Left lung (tissue), 14 donors: ENCODE data around the gene RAP2A. TPM values are rescaled to one million over a fixed set of nuclear protein-coding genes. Genes with fewer than 3 reads are reported as not detected.

Experiments used
- ATAC-seq: fragments of 200-7000 bp; cut with Tn5 transposase; one replicate; pipeline ENCODE4 v1.9.1; 2020; ENCODE audit warnings: moderate library complexity
- DNase-seq, 4 donors: peaks; one replicate each; pipeline ENCODE4 v3.0.0-alpha.2; 2013 to 2020
- H3K27ac ChIP-seq, 2 donors: fragments of 200-600 bp; sonication (generic) in 1 of 2; one replicate each; pipeline versions ENCODE4 v1.5.0 to v1.8.0; 2020 to 2021
- H3K27me3 ChIP-seq, 2 donors: fragments of 200-600 bp; sonication (generic) in 1 of 2; one replicate each; pipeline versions ENCODE4 v1.5.0 to v1.8.0; 2020 to 2021
- H3K36me3 ChIP-seq, 2 donors: fragments of 200-600 bp; sonication (generic) in 1 of 2; one replicate each; pipeline versions ENCODE4 v1.5.0 to v1.8.0; 2020 to 2021
- H3K4me1 ChIP-seq, 2 donors: fragments of 200-600 bp; one replicate each; pipeline ENCODE4 v1.8.0; 2021
- H3K4me3 ChIP-seq, 2 donors: fragments of 200-600 bp; sonication (generic) in 1 of 2; one replicate each; pipeline versions ENCODE4 v1.5.0 to v1.8.0; 2020 to 2021; ENCODE audit warnings: mild to moderate bottlenecking in 1 of 2
- H3K9me3 ChIP-seq, 2 donors: fragments of 200-600 bp; sonication (generic) in 1 of 2; one replicate each; pipeline versions ENCODE4 v1.5.0 to v1.8.0; 2020 to 2021
- intact Hi-C, 2 donors: fragments of 100-400 bp; cut with DNase I; formaldehyde crosslinking; loops; one replicate each; pipeline versions ENCODE4 v1.11.2 to v1.14.2; 2022
- long read RNA-seq, 12 donors: library from polyadenylated mRNA in 2 of 12; unstranded in 2 of 12; transcript quantifications; one replicate each; pipeline ENCODE4 v2.0.0 and lab custom pipeline, GENCODE V29; 2019 to 2026
- polyA plus RNA-seq, 6 donors: library from polyadenylated mRNA; unstranded; fragments of 120-200 nt; gene quantifications; one replicate each; pipeline ENCODE4 v1.2.1, GENCODE V29; 2013; ENCODE audit not compliant: insufficient read length in 6 of 6
- total RNA-seq, 2 donors: library from RNA; stranded (reverse); fragmentation: NEBNext Ultra II Directional; extraction: Animal tissue kit (Norgen Biotek cat#: 25700); gene quantifications; one replicate each; pipeline ENCODE4 v1.2.1, GENCODE V29; 2021
- TF ChIP-seq, protein P1 (sequence below), 2 donors: fragments of 200-600 bp; sonication (generic) in 1 of 2; IDR thresholded peaks; one replicate each; pipeline versions ENCODE4 v1.5.0 to v1.8.0; 2021; ENCODE audit warnings: antibody characterized with exemption in 2 of 2
- donor health status: DM: no; HTN: yes; CAD: no.
- donor health status: DM: no; HTN: no; CAD: no.

RAP2A gene
- total RNA-seq = 10 to 100 TPM; 49.9 to 53.5 TPM
- polyA plus RNA-seq = 10 to 100 TPM; 44.7 to 50.9 (median 48.1) TPM
- long read RNA-seq, donor 1, full-length matches to known transcripts = 23 of 30 reads
- long read RNA-seq, donor 1, partial matches to known transcripts = 7 of 30 reads
- long read RNA-seq, donor 1, other reads (novel, unspliced or antisense) = 0 of 30 reads
- long read RNA-seq, donor 2, full-length matches to known transcripts = 26 of 26 reads
- long read RNA-seq, donor 2, partial matches to known transcripts = 0 of 26 reads
- long read RNA-seq, donor 2, other reads (novel, unspliced or antisense) = 0 of 26 reads
- long read RNA-seq, donor 3, full-length matches to known transcripts = 18 of 18 reads
- long read RNA-seq, donor 3, partial matches to known transcripts = 0 of 18 reads
- long read RNA-seq, donor 3, other reads (novel, unspliced or antisense) = 0 of 18 reads
- long read RNA-seq, donor 4, partial matches to known transcripts = 0 of 2 reads
- long read RNA-seq, donor 4, other reads (novel, unspliced or antisense) = 2 of 2 reads
- long read RNA-seq, donor 5, full-length matches to known transcripts = 9 of 72 reads
- long read RNA-seq, donor 5, partial matches to known transcripts = 63 of 72 reads
- long read RNA-seq, donor 5, other reads (novel, unspliced or antisense) = 0 of 72 reads
- long read RNA-seq, donor 6, full-length matches to known transcripts = 18 of 18 reads
- long read RNA-seq, donor 6, partial matches to known transcripts = 0 of 18 reads
- long read RNA-seq, donor 6, other reads (novel, unspliced or antisense) = 0 of 18 reads
- long read RNA-seq, donor 7, full-length matches to known transcripts = 9 of 9 reads
- long read RNA-seq, donor 7, partial matches to known transcripts = 0 of 9 reads
- long read RNA-seq, donor 7, other reads (novel, unspliced or antisense) = 0 of 9 reads
- long read RNA-seq, donor 8, full-length matches to known transcripts = 19 of 26 reads
- long read RNA-seq, donor 8, partial matches to known transcripts = 7 of 26 reads
- long read RNA-seq, donor 8, other reads (novel, unspliced or antisense) = 0 of 26 reads
- long read RNA-seq, donor 9 = 0 reads
- long read RNA-seq, donor 10, partial matches to known transcripts = 0 of 1 reads
- long read RNA-seq, donor 10, other reads (novel, unspliced or antisense) = 1 of 1 reads
- long read RNA-seq, donor 11, full-length matches to known transcripts = 81 of 81 reads
- long read RNA-seq, donor 11, partial matches to known transcripts = 0 of 81 reads
- long read RNA-seq, donor 11, other reads (novel, unspliced or antisense) = 0 of 81 reads
- long read RNA-seq, donor 12, full-length matches to known transcripts = 12 of 12 reads
- long read RNA-seq, donor 12, partial matches to known transcripts = 0 of 12 reads
- long read RNA-seq, donor 12, other reads (novel, unspliced or antisense) = 0 of 12 reads

DNA sequence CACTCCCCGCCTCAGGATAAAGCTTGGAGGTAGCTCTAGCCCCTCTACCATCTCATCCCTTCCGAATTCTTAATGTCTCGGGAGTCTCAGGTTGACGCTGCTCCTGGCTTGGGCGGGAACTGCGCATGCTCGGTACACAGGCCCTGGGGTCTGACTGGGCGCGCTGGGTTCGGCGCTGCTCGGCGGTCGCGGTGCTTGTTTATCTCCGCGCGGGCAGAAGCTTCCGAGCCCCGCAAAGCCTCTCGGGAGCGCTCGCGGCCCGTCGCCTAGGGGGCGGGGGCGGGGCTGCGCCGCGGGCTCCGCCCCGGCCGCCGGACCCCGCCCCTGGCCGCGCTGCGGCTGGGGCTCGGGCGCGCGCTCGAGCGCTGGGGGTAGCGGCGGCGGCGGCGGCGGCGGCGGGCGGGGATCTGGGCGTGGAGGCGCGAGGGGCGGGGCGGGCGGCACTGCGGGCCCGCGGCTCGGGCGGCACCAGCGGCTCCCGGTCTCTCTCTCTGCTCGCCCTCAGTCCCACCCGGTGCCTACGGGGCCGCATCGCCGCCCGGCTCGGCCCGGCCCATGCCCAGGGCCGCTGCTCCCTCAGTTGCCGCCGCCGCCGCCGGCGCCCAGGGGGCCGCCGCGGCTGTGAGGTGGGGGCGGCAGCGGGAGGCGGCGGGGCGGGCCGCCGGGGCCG lies at the start of gene RAP2A:
Gene RAP2A, plus strand, starts transcription at position 443 of the 670 bp plus-strand sequence. CDS start 302 bp downstream, outside the sequence.
- TF ChIP-seq, protein P1, sequence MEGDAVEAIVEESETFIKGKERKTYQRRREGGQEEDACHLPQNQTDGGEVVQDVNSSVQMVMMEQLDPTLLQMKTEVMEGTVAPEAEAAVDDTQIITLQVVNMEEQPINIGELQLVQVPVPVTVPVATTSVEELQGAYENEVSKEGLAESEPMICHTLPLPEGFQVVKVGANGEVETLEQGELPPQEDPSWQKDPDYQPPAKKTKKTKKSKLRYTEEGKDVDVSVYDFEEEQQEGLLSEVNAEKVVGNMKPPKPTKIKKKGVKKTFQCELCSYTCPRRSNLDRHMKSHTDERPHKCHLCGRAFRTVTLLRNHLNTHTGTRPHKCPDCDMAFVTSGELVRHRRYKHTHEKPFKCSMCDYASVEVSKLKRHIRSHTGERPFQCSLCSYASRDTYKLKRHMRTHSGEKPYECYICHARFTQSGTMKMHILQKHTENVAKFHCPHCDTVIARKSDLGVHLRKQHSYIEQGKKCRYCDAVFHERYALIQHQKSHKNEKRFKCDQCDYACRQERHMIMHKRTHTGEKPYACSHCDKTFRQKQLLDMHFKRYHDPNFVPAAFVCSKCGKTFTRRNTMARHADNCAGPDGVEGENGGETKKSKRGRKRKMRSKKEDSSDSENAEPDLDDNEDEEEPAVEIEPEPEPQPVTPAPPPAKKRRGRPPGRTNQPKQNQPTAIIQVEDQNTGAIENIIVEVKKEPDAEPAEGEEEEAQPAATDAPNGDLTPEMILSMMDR (IDR thresholded peaks at IDR 0.05) = no peak
- H3K27ac ChIP-seq = peak within 1 kb of the TSS; percentile 99
- no peaks in the 10 kb centered on the region for H3K9me3 ChIP-seq
- DNase-seq (peak; percentile 90 to 96 (median 95)), ATAC-seq (peak; percentile 82)
- peaks cover 13 to 39% of the 10 kb centered on the region in 2 donors for H3K4me1 ChIP-seq
- no peaks in the 10 kb centered on the region for H3K36me3 ChIP-seq
- intact Hi-C loops = no loop called here
- H3K27me3 ChIP-seq = no peaks in the 10 kb centered on the region
- peak within 1 kb of the TSS; percentile 66 to 82 for H3K4me3 ChIP-seq

DNA sequence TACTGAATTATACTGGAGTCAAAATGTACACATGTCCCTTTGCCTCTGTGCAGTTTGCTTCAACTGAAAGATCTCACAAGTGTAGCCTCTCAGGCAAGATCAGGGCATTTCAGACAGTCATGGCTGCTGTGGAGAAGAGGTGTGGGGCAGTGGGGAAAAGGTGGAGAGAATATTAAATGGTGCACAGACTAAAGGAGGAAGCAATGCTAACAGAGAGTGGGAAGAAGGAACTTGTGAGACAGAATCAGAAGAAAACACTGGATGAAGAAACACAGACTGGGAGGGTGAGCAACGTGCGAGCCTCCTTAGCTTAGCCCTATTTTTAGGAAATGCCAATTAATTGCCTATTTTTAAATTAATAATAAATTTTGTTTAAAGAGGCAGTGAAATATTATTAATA lies 49.6 kb upstream of the RAP2A start:
- ATAC-seq (peak; percentile 16), DNase-seq (no peak)
- peak overlapping the region in 1 of 2 donors; percentile 77 for H3K27ac ChIP-seq
- H3K36me3 ChIP-seq = no peaks in the 10 kb centered on the region
- no peaks in the 10 kb centered on the region for H3K27me3 ChIP-seq
- H3K4me3 ChIP-seq = no peak overlapping the region
- TF ChIP-seq, protein P1 (IDR thresholded peaks at IDR 0.05) = no peak
- H3K9me3 ChIP-seq = no peaks in the 10 kb centered on the region
- H3K4me1 ChIP-seq = peaks cover 0 to 29% of the 10 kb centered on the region in 2 donors
- intact Hi-C loops = no loop called here

DNA sequence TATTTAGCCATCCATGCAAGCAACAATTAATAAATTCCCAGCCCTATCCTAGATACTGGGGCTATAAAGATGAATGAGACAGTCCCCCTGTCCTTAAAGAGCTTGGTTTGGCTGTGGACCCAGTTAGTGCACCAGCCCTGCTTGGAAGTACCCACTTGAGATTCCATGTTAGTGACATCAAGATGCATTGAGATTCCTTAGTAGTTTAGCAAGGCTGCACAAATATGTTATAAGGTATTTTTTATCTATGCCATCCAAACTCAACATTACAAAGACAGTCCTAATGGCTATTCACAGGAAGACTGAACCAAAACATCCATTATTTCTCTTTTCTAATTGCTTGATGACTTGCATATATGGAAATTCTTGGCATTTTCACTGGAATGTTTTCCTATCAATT lies 48.8 kb upstream of the RAP2A start:
- TF ChIP-seq, protein P1 (IDR thresholded peaks at IDR 0.05) = no peak
- ATAC-seq (peak; percentile 85), DNase-seq (no peak)
- Histone ChIP-seq H3K4me1 (peaks cover 0 to 29% of the 10 kb centered on the region in 2 donors), H3K4me3 (no peak overlapping the region), H3K36me3 (no peaks in the 10 kb centered on the region), H3K9me3 (no peaks in the 10 kb centered on the region), H3K27me3 (no peaks in the 10 kb centered on the region), H3K27ac (peak overlapping the region; percentile 13 to 77)
- intact Hi-C loops = no loop called here

DNA sequence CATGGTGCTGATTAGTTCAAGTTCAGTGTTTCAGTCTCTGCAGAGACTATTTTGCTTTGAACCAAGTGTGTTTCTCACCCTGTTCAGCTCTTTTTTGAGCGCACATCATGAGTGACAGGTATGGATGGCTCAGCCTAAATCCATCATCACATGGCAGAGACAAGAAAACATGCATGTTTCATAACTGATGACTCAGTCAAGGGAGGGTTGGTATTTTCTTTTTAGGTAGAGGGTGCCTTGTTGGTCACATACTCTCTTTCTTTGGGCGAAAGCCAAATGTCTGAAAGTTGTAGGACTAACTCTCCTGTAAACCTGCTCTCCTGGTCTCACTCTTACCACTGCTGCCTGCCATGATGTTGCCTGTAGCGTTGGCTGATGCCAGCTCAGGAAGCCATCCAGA lies 48.1 kb upstream of the RAP2A start:
- H3K4me1 ChIP-seq = peaks cover 0 to 29% of the 10 kb centered on the region in 2 donors
- DNase-seq (no peak), ATAC-seq (peak; percentile 38)
- TF ChIP-seq, protein P1 (IDR thresholded peaks at IDR 0.05) = no peak
- intact Hi-C loops = no loop called here
- H3K27ac ChIP-seq = peak overlapping the region; percentile 13 to 77
- no peak overlapping the region for H3K4me3 ChIP-seq
- H3K9me3 ChIP-seq = no peaks in the 10 kb centered on the region
- no peaks in the 10 kb centered on the region for H3K36me3 ChIP-seq
- H3K27me3 ChIP-seq = no peaks in the 10 kb centered on the region
